ENCODE measurements around the gene FBXO38.

The FBXO38 gene

DNA sequence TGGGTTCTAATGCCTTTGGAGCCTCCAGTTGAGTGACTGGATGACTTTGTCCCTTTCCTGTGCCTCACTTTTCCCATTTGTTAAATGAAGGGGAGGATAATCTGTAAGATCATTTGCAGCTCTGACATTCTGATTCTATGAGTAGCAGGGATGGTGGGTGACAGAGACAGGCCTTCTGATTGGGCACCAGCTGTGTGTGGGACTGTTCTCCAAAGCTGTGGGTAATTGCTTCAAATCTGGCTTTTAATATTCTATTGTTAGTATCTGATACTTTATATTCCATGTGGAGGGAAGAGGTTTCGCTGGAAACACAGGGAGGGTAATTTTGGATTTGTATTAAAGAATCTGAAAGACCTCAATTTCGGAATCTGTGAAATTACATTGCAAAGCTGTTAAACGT is 102.7 kb downstream of the FBXO38 start:
- H2AK5ac ChIP-seq (ENCODE audit: low read length): no peak overlapping the region
- no peak overlapping the region for H2BK5ac ChIP-seq (ENCODE audit: low read depth, low read length, poor library complexity)
- H3K79me1 ChIP-seq (ENCODE audit: low read length): no peaks in the 10 kb centered on the region
- no peak overlapping the region for H3K18ac ChIP-seq (ENCODE audit: low read length)
- no peak overlapping the region for H3K4ac ChIP-seq (ENCODE audit: low read depth, low read length)
- H4K91ac ChIP-seq (ENCODE audit: low read depth, low read length): no peak overlapping the region
- H2BK12ac ChIP-seq (ENCODE audit: low read length): no peak overlapping the region
- H2BK120ac ChIP-seq (ENCODE audit: insufficient read depth, low read length, poor library complexity): no peak overlapping the region
- no peak overlapping the region for H2AFZ ChIP-seq (ENCODE audit: insufficient read depth, low read length, poor library complexity)
- H3K23ac ChIP-seq (ENCODE audit: low read length): no peak overlapping the region
- no peak overlapping the region for H4K12ac ChIP-seq (ENCODE audit: low read depth, low read length)
- no peak overlapping the region for H3K9ac ChIP-seq (ENCODE audit: low read length)
- no peaks in the 10 kb centered on the region for H3K4me1 ChIP-seq (ENCODE audit: control insufficient read depth in 1 of 2, insufficient read depth in 2 of 2, low read length in 2 of 2)
- H3K27ac ChIP-seq (ENCODE audit: low read depth, low read length): no peak overlapping the region
- H3K79me2 ChIP-seq (ENCODE audit: control insufficient read depth, insufficient read depth, low read length, poor library complexity): no peaks in the 10 kb centered on the region
- H3K4me2 ChIP-seq (ENCODE audit: low read length): no peak overlapping the region
- DNase-seq: no peak
- no peaks in the 10 kb centered on the region for H3K36me3 ChIP-seq (ENCODE audit: control insufficient read depth in 1 of 2, insufficient read depth in 2 of 2, low read length in 2 of 2)
- H3K4me3 ChIP-seq (ENCODE audit: low read depth, low read length): no peak overlapping the region
- H3K14ac ChIP-seq (ENCODE audit: low read length): no peak overlapping the region
- H3K27me3 ChIP-seq (ENCODE audit: insufficient read depth, low read length): no peaks in the 10 kb centered on the region
- no peaks in the 10 kb centered on the region for H3K9me3 ChIP-seq (ENCODE audit: insufficient read depth, low read depth, low read length)
- no CpG with 5 or more reads among the region's 3 CpGs for WGBS (ENCODE audit: extremely low coverage, insufficient coverage, insufficient read length)
- no peak overlapping the region for H4K8ac ChIP-seq (ENCODE audit: low read depth, low read length)

DNA sequence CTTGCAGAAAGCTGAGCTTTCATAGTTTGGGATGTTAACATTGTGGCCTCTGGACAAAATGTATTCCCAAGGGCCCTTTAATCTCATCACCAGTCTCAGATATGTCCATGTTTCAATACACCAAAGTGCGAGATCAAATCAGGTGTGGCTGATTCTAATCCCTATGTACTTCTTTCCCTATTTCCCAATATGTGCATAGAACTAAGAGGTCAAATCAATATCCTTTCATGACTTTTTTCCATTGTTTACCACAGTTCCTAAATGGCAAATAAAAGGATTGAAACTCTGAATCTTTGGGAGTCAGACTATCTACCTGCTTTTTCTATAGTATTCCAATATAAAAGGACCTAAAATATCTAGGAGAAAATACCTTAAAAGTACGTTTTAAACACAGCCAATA is 105.0 kb downstream of the FBXO38 start:
- Histone ChIP-seq H2AK5ac (ENCODE audit: low read length) (no peak overlapping the region), H2BK5ac (ENCODE audit: low read depth, low read length, poor library complexity) (no peak overlapping the region), H3K18ac (ENCODE audit: low read length) (no peak overlapping the region), H3K23ac (ENCODE audit: low read length) (no peak overlapping the region), H4K8ac (ENCODE audit: low read depth, low read length) (no peak overlapping the region), H3K79me1 (ENCODE audit: low read length) (no peaks in the 10 kb centered on the region), H3K27ac (ENCODE audit: low read depth, low read length) (no peak overlapping the region), H3K27me3 (ENCODE audit: insufficient read depth, low read length) (no peaks in the 10 kb centered on the region), H4K91ac (ENCODE audit: low read depth, low read length) (no peak overlapping the region), H3K9me3 (ENCODE audit: insufficient read depth, low read depth, low read length) (no peaks in the 10 kb centered on the region), H3K4me3 (ENCODE audit: low read depth, low read length) (no peak overlapping the region), H3K4me2 (ENCODE audit: low read length) (no peak overlapping the region), H3K14ac (ENCODE audit: low read length) (no peak overlapping the region), H3K4me1 (ENCODE audit: control insufficient read depth in 1 of 2, insufficient read depth in 2 of 2, low read length in 2 of 2) (no peaks in the 10 kb centered on the region), H3K4ac (ENCODE audit: low read depth, low read length) (no peak overlapping the region), H4K12ac (ENCODE audit: low read depth, low read length) (no peak overlapping the region), H3K79me2 (ENCODE audit: control insufficient read depth, insufficient read depth, low read length, poor library complexity) (no peaks in the 10 kb centered on the region), H2AFZ (ENCODE audit: insufficient read depth, low read length, poor library complexity) (no peak overlapping the region), H3K36me3 (ENCODE audit: control insufficient read depth in 1 of 2, insufficient read depth in 2 of 2, low read length in 2 of 2) (no peaks in the 10 kb centered on the region), H2BK12ac (ENCODE audit: low read length) (no peak overlapping the region), H2BK120ac (ENCODE audit: insufficient read depth, low read length, poor library complexity) (no peak overlapping the region), H3K9ac (ENCODE audit: low read length) (no peak overlapping the region)
- no CpG with 5 or more reads among the region's 2 CpGs for WGBS (ENCODE audit: extremely low coverage, insufficient coverage, insufficient read length)
- no peak for DNase-seq

DNA sequence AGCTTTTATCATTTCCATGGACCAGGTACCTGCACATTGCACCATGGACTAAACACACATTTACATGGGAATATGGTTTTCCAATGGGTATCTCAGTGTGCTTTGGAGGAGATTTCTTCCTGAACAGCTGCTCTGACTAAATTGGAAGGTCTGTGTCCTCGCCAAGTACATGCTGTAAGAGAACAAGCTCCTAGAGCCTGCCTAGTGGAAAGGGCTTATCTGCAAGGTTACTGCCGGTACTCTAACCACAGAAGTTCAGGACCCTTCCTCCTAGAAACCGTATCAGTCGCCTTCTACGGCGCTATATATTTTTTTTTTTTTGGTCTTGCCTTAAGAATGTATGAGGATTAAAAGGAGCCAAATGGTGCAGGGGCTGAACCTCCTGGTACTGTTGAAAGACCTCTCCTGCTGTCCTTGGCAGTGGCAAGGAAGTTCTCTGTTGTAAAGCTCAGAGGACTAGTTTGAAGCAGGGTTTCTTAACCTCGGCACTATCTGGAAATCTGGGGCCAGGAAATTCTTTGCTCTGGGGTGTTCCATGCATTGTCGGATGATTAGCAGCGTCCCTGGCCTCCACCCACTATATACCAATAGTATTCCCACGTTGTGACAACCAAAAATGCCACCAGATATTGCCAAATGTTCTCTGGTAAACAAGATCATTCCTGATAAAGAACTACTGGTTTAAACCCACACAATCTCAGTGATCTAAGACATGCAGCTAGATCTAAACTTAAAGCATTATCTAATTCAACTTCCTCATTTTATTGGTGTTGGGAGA is 107.4 kb downstream of the FBXO38 start:
- H3K4me1 ChIP-seq (ENCODE audit: control insufficient read depth in 1 of 2, insufficient read depth in 2 of 2, low read length in 2 of 2): no peaks in the 10 kb centered on the region
- H3K4me2 ChIP-seq (ENCODE audit: low read length): no peak overlapping the region
- no peak overlapping the region for H4K91ac ChIP-seq (ENCODE audit: low read depth, low read length)
- no peak overlapping the region for H3K9ac ChIP-seq (ENCODE audit: low read length)
- no peak overlapping the region for H4K8ac ChIP-seq (ENCODE audit: low read depth, low read length)
- no peak overlapping the region for H2BK120ac ChIP-seq (ENCODE audit: insufficient read depth, low read length, poor library complexity)
- no peaks in the 10 kb centered on the region for H3K79me2 ChIP-seq (ENCODE audit: control insufficient read depth, insufficient read depth, low read length, poor library complexity)
- no peak overlapping the region for H2AFZ ChIP-seq (ENCODE audit: insufficient read depth, low read length, poor library complexity)
- H3K4me3 ChIP-seq (ENCODE audit: low read depth, low read length): no peak overlapping the region
- no peak overlapping the region for H3K23ac ChIP-seq (ENCODE audit: low read length)
- H3K36me3 ChIP-seq (ENCODE audit: control insufficient read depth in 1 of 2, insufficient read depth in 2 of 2, low read length in 2 of 2): no peaks in the 10 kb centered on the region
- no peak overlapping the region for H3K27ac ChIP-seq (ENCODE audit: low read depth, low read length)
- no peak overlapping the region for H2BK12ac ChIP-seq (ENCODE audit: low read length)
- H4K12ac ChIP-seq (ENCODE audit: low read depth, low read length): no peak overlapping the region
- no peaks in the 10 kb centered on the region for H3K79me1 ChIP-seq (ENCODE audit: low read length)
- no peak overlapping the region for H2BK5ac ChIP-seq (ENCODE audit: low read depth, low read length, poor library complexity)
- no peak overlapping the region for H3K14ac ChIP-seq (ENCODE audit: low read length)
- no peak overlapping the region for H3K18ac ChIP-seq (ENCODE audit: low read length)
- H3K27me3 ChIP-seq (ENCODE audit: insufficient read depth, low read length): no peaks in the 10 kb centered on the region
- no CpG with 5 or more reads among the region's 10 CpGs for WGBS (ENCODE audit: extremely low coverage, insufficient coverage, insufficient read length)
- no peak overlapping the region for H3K4ac ChIP-seq (ENCODE audit: low read depth, low read length)
- DNase-seq: peak; percentile 76 to 90
- no peaks in the 10 kb centered on the region for H3K9me3 ChIP-seq (ENCODE audit: insufficient read depth, low read depth, low read length)
- H2AK5ac ChIP-seq (ENCODE audit: low read length): no peak overlapping the region

DNA sequence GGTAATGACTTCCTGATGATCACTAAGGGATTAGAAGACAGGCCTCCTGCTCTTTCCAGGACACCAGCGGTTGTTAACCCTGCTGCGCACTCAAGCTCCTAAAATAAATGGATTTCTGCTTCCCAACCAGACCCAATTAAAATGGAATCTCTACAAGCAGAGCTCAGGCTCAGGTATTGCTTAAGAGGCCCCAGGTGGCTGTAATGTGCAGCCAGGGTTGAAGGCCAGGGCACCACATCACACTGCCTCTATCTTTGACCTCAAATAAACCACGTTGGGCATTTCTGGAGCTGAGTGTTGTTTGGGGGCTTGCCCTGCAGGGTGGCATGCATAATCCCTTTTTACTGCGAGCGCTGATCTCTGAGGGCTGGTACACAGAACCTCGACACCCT is 108.0 kb downstream of the FBXO38 start:
- H2AFZ ChIP-seq (ENCODE audit: insufficient read depth, low read length, poor library complexity): no peak overlapping the region
- H3K23ac ChIP-seq (ENCODE audit: low read length): no peak overlapping the region
- WGBS (ENCODE audit: extremely low coverage, insufficient coverage, insufficient read length): no CpG with 5 or more reads among the region's 6 CpGs
- H3K18ac ChIP-seq (ENCODE audit: low read length): no peak overlapping the region
- no peak overlapping the region for H3K4me3 ChIP-seq (ENCODE audit: low read depth, low read length)
- no peak overlapping the region for H4K91ac ChIP-seq (ENCODE audit: low read depth, low read length)
- DNase-seq: peak in 1 of 2 donors; percentile 76
- H3K4me2 ChIP-seq (ENCODE audit: low read length): no peak overlapping the region
- H3K4me1 ChIP-seq (ENCODE audit: control insufficient read depth in 1 of 2, insufficient read depth in 2 of 2, low read length in 2 of 2): no peaks in the 10 kb centered on the region
- no peak overlapping the region for H3K4ac ChIP-seq (ENCODE audit: low read depth, low read length)
- no peak overlapping the region for H2BK5ac ChIP-seq (ENCODE audit: low read depth, low read length, poor library complexity)
- no peak overlapping the region for H3K14ac ChIP-seq (ENCODE audit: low read length)
- no peak overlapping the region for H3K27ac ChIP-seq (ENCODE audit: low read depth, low read length)
- H3K79me1 ChIP-seq (ENCODE audit: low read length): no peaks in the 10 kb centered on the region
- H2BK120ac ChIP-seq (ENCODE audit: insufficient read depth, low read length, poor library complexity): no peak overlapping the region
- no peaks in the 10 kb centered on the region for H3K36me3 ChIP-seq (ENCODE audit: control insufficient read depth in 1 of 2, insufficient read depth in 2 of 2, low read length in 2 of 2)
- H3K27me3 ChIP-seq (ENCODE audit: insufficient read depth, low read length): no peaks in the 10 kb centered on the region
- no peaks in the 10 kb centered on the region for H3K9me3 ChIP-seq (ENCODE audit: insufficient read depth, low read depth, low read length)
- H3K79me2 ChIP-seq (ENCODE audit: control insufficient read depth, insufficient read depth, low read length, poor library complexity): no peaks in the 10 kb centered on the region
- H4K8ac ChIP-seq (ENCODE audit: low read depth, low read length): no peak overlapping the region
- no peak overlapping the region for H2BK12ac ChIP-seq (ENCODE audit: low read length)
- H2AK5ac ChIP-seq (ENCODE audit: low read length): no peak overlapping the region
- H3K9ac ChIP-seq (ENCODE audit: low read length): no peak overlapping the region
- no peak overlapping the region for H4K12ac ChIP-seq (ENCODE audit: low read depth, low read length)

Data from trophoblast cell (in vitro differentiated cells and primary cell).